HG03139 (cell line): ENCODE measurements around the gene SPEM2.
A peak's percentile ranks its signal among the peaks of the same experiment; 100 is the strongest.

ENCODE experiments used
- ATAC-seq: cut with Tn5 transposase; IDR thresholded peaks from one replicate; pipeline ENCODE4 v1.9.1; 2021; ENCODE audit not compliant: unreplicated experiment

Gene SPEM2

DNA sequence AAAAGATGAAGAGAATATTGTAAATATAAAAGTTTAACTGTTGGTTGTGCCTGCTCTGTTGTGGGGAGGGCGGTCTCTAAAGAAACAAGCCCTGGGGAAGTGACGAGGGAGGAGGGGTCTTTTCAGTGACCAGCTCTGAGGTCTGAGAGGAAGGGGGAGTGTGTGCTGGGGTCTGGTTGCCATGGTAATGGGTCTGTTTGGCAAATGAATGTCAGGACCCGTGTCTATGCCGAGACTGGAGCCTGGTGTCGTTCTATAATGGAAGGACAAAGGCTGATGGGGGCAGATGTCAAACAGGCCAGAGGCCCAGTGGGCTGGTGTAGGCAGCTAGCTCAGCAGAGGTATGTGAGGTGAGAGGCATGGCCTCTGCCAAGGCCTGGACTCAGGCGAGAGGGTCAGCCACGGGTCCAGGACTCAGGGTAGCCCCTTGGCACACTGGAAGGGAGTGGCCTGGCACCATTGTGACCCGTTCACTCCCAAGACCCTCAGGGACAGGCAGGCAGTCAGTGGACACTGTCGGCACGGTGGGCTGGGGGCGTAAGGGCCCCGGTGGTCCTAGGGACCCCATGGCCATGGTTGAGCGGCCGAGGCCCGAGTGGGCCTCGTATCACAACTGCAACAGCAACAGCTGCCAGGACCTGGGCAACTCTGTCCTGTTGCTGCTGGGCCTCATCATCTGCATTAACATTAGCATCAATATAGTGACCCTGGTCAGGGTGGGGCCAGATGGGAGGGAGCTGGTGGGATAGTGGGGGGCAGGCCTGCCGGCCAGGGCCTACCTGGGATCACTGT is 5.4 kb upstream of the SPEM2 start, which contains the start of gene SPEM1:
SPEM1 (plus strand) TSS at position 506 of the 792 bp plus-strand sequence; CDS start at position 567, 61 bp downstream.
- ATAC-seq: no peak

DNA sequence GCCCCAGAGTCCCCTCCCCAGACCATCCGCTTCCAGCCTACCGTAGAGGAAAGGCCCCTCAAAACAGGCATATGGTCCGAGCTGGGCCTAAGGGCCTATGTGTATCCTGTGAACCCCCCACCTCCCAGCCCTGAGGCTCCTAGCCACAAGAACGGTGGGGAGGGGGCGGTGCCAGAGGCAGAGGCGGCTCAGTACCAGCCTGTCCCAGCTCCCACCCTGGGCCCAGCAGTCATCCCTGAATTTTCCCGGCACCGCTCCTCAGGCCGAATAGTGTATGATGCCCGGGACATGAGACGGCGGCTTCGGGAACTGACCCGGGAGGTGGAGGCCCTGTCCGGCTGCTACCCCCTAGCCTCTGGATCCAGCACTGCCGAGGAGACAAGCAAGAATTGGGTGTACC is 4.2 kb upstream of the SPEM2 start:
- ATAC-seq: no peak

DNA sequence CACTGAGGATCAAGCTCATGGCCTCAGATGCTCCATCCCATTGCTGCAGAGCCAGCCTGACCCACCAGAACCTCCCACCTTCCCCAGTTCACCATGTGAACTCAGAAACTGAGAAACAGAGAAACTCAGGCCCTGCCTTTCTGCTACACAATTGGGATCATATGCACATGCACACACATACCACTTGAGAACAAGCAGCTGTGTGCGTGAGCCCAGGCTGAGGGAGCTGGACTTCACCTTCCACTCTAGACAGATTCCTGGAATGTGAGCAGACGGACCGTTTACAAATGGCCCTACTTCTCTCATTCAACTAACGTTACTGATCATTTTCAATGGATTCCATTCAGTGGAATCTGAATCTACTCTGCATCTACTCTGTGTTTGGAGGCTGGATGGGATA is 1.7 kb upstream of the SPEM2 start:
- ATAC-seq: no peak

DNA sequence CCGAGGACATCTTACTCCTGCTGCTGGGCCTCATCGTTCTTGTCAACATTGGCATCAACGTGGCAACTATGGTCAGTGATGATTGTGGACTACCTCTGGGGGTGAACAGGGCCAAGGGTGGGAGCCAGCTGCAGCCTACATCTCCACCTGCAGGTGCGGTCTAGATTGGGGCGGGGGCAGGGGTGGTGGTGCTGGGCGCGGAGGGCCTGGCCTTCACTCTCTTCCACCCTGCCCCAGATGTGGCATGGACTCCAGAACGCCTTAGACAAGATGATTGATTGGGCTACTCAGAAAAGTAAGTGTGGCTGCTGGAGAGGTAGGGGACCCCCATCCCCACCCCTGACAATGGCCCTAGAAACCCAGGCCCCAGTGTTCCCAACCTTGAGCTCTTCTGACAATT is 340 bp downstream of the SPEM2 start:
- no peak for ATAC-seq

DNA sequence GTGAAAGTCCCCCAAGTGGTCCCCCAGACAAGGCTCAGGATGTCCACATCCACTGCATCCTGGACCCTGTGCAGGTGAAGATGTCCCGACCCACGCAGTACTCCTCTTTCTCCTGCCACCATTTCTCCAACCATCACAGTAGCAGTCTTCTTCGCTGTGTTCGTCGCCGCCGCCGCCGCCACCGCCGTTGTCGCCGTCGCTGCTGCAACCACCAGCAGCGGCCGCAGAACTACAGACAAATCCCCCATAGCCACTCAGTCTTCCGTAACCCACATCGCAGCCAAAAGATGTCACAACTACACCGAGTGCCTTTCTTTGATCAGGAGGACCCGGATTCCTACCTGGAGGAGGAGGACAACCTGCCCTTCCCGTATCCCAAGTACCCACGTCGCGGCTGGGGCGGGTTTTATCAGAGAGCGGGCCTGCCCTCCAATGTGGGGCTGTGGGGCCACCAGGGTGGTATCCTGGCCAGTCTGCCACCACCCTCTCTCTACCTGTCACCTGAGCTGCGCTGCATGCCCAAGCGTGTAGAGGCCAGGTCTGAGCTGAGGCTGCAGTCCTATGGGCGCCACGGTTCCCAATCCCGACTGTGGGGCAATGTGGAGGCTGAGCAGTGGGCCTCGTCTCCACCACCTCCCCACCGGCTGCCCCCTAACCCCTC is 917 bp downstream of the SPEM2 start:
- ATAC-seq: no peak

DNA sequence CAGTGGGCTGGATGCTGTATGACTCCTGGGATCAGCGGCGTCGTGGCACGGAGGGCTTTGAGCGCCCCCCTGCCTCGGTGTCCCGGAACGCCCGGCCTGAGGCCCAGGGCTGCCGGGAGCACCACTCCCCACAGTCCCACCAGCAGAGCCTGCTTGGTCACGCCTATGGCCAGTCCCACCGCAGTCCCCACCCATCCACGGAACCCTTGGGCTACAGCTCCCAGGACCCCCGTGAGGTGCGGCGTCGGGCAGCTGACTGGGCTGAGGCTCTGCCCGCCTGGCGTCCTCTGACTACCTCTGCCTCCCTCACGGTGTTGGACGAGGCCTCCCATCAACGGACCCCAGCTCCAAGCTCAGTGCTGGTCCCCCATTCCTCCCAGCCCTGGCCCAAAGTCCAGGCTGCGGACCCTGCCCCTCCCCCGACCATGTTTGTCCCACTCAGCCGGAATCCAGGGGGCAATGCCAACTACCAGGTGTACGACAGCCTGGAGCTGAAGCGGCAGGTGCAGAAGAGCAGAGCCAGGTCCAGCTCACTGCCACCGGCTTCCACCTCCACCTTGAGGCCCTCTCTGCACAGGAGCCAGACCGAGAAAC is 1.6 kb downstream of the SPEM2 start:
- ATAC-seq: no peak

DNA sequence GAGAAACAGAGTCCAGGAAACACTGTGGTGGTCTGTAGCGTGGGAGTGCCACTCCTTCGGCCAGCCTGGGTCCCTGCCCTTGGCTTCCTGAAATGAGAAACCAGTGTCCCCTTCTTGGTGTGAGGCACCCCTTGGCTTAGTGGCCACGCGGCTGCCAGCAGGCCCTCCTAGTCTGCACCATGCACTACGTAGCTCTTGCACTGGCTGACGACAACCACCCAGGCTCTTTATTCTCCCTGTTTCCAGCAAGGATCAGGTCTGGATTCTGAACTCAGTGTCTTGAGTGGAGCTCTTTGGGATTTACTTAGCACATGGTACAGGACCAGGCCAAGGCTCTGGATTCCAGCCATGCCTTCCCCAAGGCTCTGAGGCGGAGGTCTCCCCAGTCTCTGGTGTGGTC is 2.1 kb downstream of the SPEM2 start:
- no peak for ATAC-seq

DNA sequence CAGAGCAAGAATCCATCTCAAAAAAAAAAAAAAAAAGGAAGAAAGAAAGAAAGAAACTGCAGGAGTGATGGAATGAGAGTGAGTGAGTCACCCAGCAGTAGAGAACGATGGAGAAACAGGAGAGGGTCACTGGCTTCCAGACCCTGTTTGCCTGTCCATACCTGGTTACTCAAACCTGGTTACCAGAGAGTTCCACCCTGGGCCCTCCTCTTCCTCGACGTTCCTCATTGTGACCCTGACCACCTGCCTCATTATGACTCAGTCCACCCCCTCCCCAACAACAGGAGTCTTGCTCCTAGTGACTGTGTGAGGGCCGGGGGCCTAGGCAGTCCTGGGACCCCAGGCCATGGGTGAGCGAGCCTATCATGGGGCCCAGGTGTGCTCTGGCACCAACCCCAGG is 3.1 kb downstream of the SPEM2 start, which contains the start of gene SPEM3:
SPEM3 (plus strand) TSS at position 301 of the 400 bp plus-strand sequence; CDS start at position 347, 46 bp downstream.
- no peak for ATAC-seq

DNA sequence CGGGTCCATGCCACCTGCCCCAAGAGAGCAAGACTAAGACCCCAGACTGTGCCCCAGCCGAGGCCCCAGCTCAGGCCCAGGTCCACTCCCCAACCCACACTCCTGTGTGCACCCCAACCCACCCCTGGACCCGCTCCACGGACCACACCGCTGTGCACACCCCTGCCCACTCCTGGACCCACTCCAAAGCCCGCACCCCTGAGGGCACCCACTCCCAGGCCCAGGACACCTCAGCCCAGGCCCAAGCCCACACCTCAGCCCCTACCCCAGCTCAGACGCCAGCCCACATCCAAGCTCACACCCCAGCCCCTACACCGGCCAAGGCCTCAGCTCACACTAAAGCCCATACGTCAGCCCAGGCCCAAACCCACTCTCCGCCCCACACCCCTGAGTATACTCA is 4.3 kb downstream of the SPEM2 start:
- no peak for ATAC-seq

DNA sequence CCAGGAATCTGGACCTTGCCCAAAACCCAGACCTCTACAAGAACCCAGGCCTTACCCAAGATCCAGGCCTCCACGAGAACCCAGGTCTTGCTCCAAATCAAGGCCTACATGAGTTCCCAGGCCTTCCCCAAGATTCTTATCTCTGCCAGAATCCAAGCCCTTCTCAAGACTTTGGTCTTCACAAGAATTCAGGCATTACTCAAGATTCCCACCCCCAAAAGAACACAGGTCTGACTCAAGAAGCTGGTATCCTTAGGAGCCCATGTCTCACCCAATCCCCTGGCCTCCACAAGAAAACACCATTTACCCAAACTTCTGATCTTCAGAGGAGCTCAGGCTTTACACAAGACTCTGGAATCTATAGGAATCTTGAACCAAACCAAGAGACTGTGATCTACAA is 5.8 kb downstream of the SPEM2 start:
- ATAC-seq: no peak

DNA sequence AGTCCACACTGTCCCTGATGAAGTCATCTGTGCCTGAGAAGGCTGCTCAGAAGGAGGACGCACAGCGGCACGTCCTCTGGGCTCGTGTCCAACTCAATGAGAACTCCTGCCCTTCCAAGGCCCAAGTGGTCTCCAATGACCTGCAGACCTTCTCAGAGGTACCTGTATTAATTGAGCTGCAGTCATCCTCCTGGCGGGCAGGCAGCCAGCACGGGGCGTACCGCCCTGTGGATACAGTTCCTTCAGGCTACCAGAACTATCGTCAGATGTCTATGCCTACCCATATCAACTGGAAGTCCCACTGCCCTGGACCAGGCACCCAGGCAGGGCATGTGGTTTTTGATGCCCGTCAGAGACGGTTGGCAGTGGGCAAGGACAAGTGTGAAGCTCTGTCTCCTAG is 6.9 kb downstream of the SPEM2 start:
- no peak for ATAC-seq

DNA sequence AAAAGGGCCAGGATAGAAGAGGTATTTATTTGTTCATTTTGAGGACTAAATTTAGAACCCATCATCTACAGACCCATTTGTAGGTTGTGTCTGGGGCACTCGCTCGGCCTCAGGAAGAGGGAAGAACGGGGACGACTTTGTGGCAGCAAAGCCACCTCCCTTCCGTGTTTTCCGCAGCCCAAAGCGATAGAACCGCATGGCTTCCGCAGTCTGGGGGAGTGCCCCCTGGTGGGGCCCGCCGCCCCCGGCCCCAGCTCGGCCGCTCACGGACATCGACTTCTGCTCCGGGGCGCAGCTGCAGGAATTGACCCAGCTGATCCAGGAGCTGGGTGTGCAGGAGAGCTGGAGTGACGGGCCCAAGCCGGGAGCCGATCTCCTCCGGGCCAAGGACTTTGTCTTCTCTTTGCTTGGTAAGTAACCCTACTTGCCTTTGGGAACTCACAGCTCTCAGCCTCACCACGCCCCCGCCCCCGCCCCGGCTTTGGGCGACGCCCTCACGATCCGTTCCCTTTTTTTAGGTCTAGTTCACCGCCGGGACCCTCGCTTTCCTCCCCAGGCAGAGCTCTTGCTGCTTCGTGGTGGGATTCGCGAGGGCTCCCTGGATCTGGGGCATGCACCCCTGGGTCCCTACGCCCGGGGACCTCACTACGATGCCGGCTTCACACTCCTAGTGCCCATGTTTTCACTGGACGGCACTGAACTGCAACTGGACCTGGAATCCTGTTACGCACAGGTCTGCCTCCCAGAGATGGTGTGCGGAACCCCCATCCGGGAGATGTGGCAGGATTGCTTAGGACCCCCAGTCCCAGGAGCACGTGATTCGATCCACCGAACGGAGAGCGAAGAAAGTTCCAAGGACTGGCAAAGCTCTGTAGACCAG is 10.5 kb downstream of the SPEM2 start:
- ATAC-seq: peak; percentile 20

DNA sequence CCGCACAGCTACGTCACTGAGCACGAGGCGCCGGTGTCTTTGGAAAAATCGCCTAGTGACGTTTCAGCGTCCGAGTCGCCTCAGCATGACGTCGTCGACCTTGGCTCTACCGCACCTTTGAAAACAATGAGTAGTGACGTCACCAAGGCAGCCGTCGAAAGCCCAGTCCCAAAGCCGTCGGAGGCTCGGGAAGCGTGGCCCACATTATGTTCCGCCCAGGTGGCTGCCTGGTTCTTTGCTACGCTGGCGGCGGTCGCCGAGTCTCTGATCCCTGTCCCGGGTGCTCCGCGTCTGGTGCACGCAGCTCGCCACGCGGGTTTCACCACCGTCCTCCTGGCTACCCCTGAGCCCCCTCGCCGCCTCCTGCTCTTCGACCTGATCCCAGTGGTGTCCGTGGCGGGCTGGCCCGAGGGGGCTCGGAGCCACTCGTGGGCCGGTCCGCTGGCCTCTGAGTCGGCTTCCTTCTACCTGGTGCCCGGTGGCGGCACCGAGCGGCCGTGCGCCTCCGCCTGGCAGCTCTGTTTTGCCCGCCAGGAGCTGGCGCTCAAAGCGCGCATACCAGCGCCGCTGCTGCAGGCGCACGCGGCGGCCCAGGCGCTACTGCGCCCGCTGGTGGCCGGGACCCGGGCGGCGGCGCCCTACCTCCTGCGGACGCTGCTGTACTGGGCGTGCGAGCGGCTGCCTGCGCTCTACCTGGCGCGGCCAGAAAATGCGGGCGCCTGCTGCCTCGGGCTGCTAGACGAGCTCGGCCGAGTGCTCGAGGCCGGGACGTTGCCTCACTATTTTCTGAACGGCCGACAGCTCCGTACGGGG is 11.3 kb downstream of the SPEM2 start:
- no peak for ATAC-seq

DNA sequence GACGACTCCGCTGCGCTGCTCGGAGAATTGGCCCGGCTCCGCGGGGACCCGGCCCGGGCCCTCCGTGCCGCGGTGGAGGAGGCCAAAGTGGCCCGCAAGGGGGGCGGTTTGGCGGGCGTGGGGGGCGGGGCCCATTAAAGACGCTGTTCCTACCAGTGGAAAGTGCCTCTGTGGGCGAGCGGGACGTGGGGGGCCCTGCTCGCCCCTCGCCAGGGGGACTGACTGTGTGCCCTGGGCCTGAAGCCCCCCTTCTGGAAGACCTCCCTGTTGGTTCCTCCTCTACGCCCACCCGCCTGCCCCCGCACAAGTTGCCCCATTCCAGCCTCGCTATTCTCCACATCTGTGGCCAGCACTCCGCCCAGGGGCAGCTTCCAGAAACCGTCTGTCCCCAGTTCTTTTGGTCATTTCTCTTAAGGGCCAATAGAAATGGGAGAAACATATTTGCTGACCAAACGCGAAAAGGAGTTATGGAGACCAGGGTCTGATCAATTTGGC is 12.0 kb downstream of the SPEM2 start:
- no peak for ATAC-seq

DNA sequence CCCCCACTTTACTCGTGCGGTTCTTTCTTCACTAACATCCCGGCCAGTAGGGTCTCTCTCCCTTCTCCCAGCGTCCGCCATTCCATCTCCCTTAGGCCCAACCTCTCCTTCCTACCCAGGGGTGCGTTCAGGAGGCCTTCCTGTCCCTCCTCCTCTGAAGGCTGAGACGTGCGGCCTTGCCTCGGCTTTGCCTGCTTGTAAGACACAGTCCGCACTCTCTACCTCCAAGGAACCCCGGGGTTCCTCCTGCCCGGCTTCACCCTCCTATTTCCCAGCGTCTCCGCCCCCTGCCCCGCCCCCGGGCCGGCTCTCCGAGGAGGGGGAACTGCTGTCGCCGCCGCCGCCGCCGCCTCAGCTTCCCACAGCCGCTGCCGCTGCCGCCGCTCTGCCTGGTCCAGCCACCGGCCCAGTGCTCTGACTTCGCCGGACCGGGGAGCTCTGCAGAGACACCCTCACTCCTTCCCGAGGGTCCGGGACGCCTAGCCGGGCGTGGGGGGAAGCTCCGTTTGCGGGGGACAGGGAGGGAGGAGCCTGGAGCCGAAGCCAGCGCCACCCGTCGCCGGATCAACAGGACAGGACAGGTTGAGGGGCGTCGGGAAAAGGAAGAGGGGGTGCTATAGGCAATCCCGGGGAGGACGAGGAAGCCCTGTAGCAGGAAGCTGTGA is 12.7 kb downstream of the SPEM2 start:
- ATAC-seq: no peak

DNA sequence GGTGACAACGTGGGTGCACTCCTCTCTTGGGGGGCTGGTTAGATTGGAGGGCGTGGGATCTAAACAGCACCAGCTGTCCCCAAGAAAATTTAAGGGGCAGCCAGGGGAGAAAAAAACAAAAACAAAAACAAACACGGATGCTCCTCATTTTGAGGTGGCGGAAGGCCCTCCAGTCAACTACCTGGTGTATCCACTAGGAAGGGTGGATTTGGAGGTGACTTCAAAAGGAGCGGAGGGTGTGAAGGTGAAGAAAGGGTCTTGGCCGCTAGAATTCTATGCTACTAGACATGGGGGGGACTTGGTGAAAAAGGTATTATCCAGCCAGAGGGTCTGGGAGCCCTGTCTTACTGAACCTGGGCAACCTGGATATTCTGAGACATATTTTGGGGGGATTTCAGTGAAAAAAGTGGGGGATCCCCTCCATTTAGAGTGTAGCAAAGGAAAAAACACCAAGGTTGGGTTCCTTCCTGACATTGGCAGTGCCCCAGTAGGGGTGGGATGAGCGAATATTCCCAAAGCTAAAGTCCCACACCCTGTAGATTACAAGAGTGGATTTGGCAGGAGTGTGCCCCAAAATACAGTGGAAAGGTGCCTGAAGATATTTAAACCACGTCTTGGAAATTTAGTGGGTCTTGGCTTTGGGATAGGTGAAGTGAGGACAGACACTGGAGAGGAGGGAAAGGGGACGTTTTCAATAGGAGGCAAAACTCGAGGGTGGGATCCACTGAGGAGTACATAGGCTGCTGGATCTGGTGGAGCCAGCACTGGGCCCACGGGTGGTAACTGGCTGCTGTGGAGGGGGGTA is 13.4 kb downstream of the SPEM2 start:
- no peak for ATAC-seq

DNA sequence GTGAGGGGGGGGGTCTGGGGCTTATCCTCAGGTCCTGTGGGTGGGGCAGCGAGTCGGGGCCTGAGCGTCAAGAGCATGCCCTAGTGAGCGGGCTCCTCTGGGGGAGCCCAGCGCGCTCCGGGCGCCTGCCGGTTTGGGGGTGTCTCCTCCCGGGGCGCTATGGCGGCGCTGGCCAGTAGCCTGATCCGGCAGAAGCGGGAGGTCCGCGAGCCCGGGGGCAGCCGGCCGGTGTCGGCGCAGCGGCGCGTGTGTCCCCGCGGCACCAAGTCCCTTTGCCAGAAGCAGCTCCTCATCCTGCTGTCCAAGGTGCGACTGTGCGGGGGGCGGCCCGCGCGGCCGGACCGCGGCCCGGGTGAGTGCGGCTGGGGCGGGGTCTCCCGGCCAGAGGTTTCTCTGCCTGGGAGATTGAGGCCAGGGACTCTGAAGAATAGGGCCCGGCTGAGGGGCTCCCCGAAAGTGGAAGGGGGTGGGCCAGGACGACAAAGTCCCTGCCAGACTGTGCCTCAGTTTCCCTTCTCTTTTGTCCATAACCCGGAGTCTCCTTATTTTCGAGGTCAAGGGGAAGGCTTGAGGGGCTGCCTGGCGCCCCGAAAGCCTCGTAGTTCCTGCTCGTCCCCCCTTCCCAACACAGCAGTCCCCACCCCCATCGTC is 14.2 kb downstream of the SPEM2 start, which contains the start of gene FGF11:
FGF11 (plus strand) TSS at position 51 of the 651 bp plus-strand sequence; CDS start at position 160, 109 bp downstream.
- no peak for ATAC-seq
